GM10248 (cell line): ENCODE data around the gene VWA3B.

Experiments
- CTCF ChIA-PET: fragments of 300-600 bp; sonication (Branson Sonifier 250); formaldehyde crosslinking; extraction: SDS; loops from one replicate; lab custom pipeline; 2021; ENCODE audit warnings: antibody characterized with exemption; lab: Yijun Ruan, JAX
- POLR2A ChIA-PET: fragments of 350-650 bp; sonication (Branson Sonifier 250); formaldehyde crosslinking; extraction: SDS; loops from one replicate; lab custom pipeline; 2020; ENCODE audit warnings: antibody characterized with exemption; lab: Yijun Ruan, JAX
- DNase-seq: peaks from one replicate; pipeline ENCODE4 v3.0.0; 2012; ENCODE audit errors: extremely low spot score
- CTCF ChIP-seq: IDR thresholded peaks from 2 replicates; pipeline ENCODE4 v1.5.1; 2012; ENCODE audit warnings: mild to moderate bottlenecking, low read depth; ENCODE audit errors: extremely low read depth, missing control alignments, control extremely low read depth

The VWA3B gene

GRCh38 chr2:98343285-98343684 lies 256.3 kb downstream of the VWA3B start:
- no peak for TF ChIP-seq CTCF
- ChIA-PET CTCF (no interaction called here), POLR2A (no interaction called here)
- no peak for DNase-seq

- CTCF ChIA-PET: no interaction called here
- no peak for TF ChIP-seq CTCF
- DNase-seq: peak; percentile 40
- POLR2A ChIA-PET: no interaction called here
Observed at GRCh38 chr2:98346311-98347236, 259.6 kb downstream of the VWA3B start, which contains the start of gene CNGA3. Gene CNGA3 (plus strand): TSS chr2:98346456. CDS start chr2:98369976, 23,520 bp downstream.

GRCh38 chr2:98347298-98348065 lies 260.5 kb downstream of the VWA3B start:
- CTCF ChIA-PET: no interaction called here
- no peak for TF ChIP-seq CTCF
- DNase-seq: no peak
- POLR2A ChIA-PET: no interaction called here

GRCh38 chr2:98348066-98348561 lies 261.1 kb downstream of the VWA3B start:
- TF ChIP-seq CTCF: no peak
- ChIA-PET CTCF (no interaction called here), POLR2A (no interaction called here)
- no peak for DNase-seq

GRCh38 chr2:98350411-98350810 lies 263.4 kb downstream of the VWA3B start:
- DNase-seq: no peak
- ChIA-PET CTCF (interaction anchor here (0.8 to 2.1 kb wide), 3 partner anchors 28 to 611 kb away, joined by 3 to 7 read pairs (median 3); no protein-coding TSS in a partner anchor), POLR2A (no interaction called here)
- no peak for TF ChIP-seq CTCF

GRCh38 chr2:98355881-98356280 lies 268.9 kb downstream of the VWA3B start:
- no peak for DNase-seq
- ChIA-PET CTCF (no interaction called here), POLR2A (no interaction called here)
- TF ChIP-seq CTCF: no peak
